GM19468 (cell line): ENCODE results near the gene FKBP5.
"Not testable (repeated sequence)": the region's sequence is repeated elsewhere in the genome, so short reads cannot be mapped to it uniquely, and the experiment has no call there.

Source experiments
- ATAC-seq: cut with Tn5 transposase; IDR thresholded peaks from one replicate; pipeline ENCODE4 v1.9.1; 2021; ENCODE audit warnings: mild to moderate bottlenecking, moderate library complexity, moderate number of reproducible peaks; ENCODE audit not compliant: unreplicated experiment; ENCODE audit errors: extremely low read depth

The FKBP5 gene

GRCh38 chr6:35629876-35630378 is 58.8 kb downstream of the FKBP5 start:
- ATAC-seq: no peak

- ATAC-seq: no peak
These were observed 62.3 kb downstream of the FKBP5 start for GRCh38 chr6:35626401-35626800.

- ATAC-seq: no peak
These were observed 64.2 kb downstream of the FKBP5 start for GRCh38 chr6:35624341-35625070.

- no peak for ATAC-seq
These were observed 66.4 kb downstream of the FKBP5 start for GRCh38 chr6:35622283-35622682.

- ATAC-seq: no peak
These were observed 68.0 kb downstream of the FKBP5 start for GRCh38 chr6:35620706-35621105.

- ATAC-seq: no peak
These were observed 75.0 kb downstream of the FKBP5 start for GRCh38 chr6:35613762-35614161.

- no peak for ATAC-seq
These were observed 77.5 kb downstream of the FKBP5 start for GRCh38 chr6:35611240-35611639.

- ATAC-seq: no peak
These were observed 77.9 kb downstream of the FKBP5 start for GRCh38 chr6:35610830-35611229.

GRCh38 chr6:35609588-35609987 is 79.1 kb downstream of the FKBP5 start:
- no peak for ATAC-seq

GRCh38 chr6:35607517-35608233 is 81.0 kb downstream of the FKBP5 start:
- ATAC-seq: no peak

GRCh38 chr6:35605600-35605999 is 83.1 kb downstream of the FKBP5 start:
- ATAC-seq: no peak

- no peak for ATAC-seq
These were observed 85.2 kb downstream of the FKBP5 start for GRCh38 chr6:35603326-35604202.

- ATAC-seq: no peak
These were observed 86.4 kb downstream of the FKBP5 start for GRCh38 chr6:35602133-35602946.

GRCh38 chr6:35601331-35602132 is 87.2 kb downstream of the FKBP5 start:
- ATAC-seq: no peak

- no peak for ATAC-seq
These were observed 88.0 kb downstream of the FKBP5 start for GRCh38 chr6:35600659-35601125.

GRCh38 chr6:35599761-35600658 is 88.7 kb downstream of the FKBP5 start:
- no peak for ATAC-seq

- ATAC-seq: not testable (repeated sequence)
These were observed 90.1 kb downstream of the FKBP5 start for GRCh38 chr6:35598621-35599020.
